OCI-LY1 (cell line): ENCODE results near the gene LTF.
A peak's percentile ranks its signal among the peaks of the same experiment; 100 is the strongest.

Experiments used
- H2AFZ ChIP-seq: fragments of 200-600 bp; sonication (generic), shearing (Covaris generic); 2 replicates; pipeline ENCODE4 v1.6.0; 2014; ENCODE audit warnings: antibody characterized with exemption, mild to moderate bottlenecking, low read length
- H3F3A ChIP-seq: fragments of 200-600 bp; sonication (generic), shearing (Covaris generic); 2 replicates; pipeline ENCODE4 v1.6.0; 2014; ENCODE audit warnings: mild to moderate bottlenecking, antibody characterized with exemption, low read length, moderate library complexity; ENCODE audit not compliant: insufficient read depth
- H3K27ac ChIP-seq: fragments of 200-600 bp; sonication (generic); 2 replicates; pipeline ENCODE4 v1.5.1; 2014; ENCODE audit warnings: low read length, mixed run types, mild to moderate bottlenecking, low read depth; ENCODE audit not compliant: poor library complexity, severe bottlenecking
- H3K27me3 ChIP-seq: fragments of 200-600 bp; sonication (generic); 2 replicates; pipeline ENCODE4 v1.6.0; 2014; ENCODE audit warnings: antibody characterized with exemption, mild to moderate bottlenecking, low read length, moderate library complexity; ENCODE audit not compliant: insufficient read depth
- H3K36me3 ChIP-seq: fragments of 200-600 bp; sonication (generic); 2 replicates; pipeline ENCODE4 v1.6.1; 2014; ENCODE audit warnings: mild to moderate bottlenecking, antibody characterized with exemption, low read length, moderate library complexity, mixed read lengths; ENCODE audit not compliant: insufficient read depth
- H3K4me1 ChIP-seq: fragments of 200-600 bp; sonication (generic); 2 replicates; pipeline ENCODE4 v1.5.1; 2014; ENCODE audit warnings: mild to moderate bottlenecking, low read length, moderate library complexity; ENCODE audit not compliant: insufficient read depth, severe bottlenecking
- H3K4me2 ChIP-seq: fragments of 200-600 bp; sonication (generic), shearing (Covaris generic); 2 replicates; pipeline ENCODE4 v1.6.1; 2014; ENCODE audit warnings: low read length
- H3K4me3 ChIP-seq: fragments of 200-600 bp; sonication (generic); 2 replicates; pipeline ENCODE4 v1.5.1; 2014; ENCODE audit warnings: low read length, low read depth, mild to moderate bottlenecking, mixed read lengths; ENCODE audit not compliant: poor library complexity, severe bottlenecking
- H3K79me2 ChIP-seq: fragments of 200-600 bp; shearing (Covaris generic); 2 replicates; pipeline ENCODE4 v1.6.1; 2016; ENCODE audit warnings: mixed run types, low read length, mixed read lengths; ENCODE audit not compliant: insufficient read depth
- H3K9ac ChIP-seq: fragments of 200-600 bp; sonication (generic), shearing (Covaris generic); 2 replicates; pipeline ENCODE4 v1.6.1; 2014; ENCODE audit warnings: mild to moderate bottlenecking, low read length, mixed read lengths
- H3K9me2 ChIP-seq: fragments of 200-600 bp; sonication (generic), shearing (Covaris generic); 2 replicates; pipeline ENCODE4 v1.6.1; 2014; ENCODE audit warnings: low read depth, mild to moderate bottlenecking, low read length, mixed read lengths
- H3K9me3 ChIP-seq: fragments of 200-600 bp; shearing (Covaris generic); 2 replicates; pipeline ENCODE4 v1.6.1; 2014; ENCODE audit warnings: low read length, mixed read lengths
- H4K20me1 ChIP-seq: fragments of 200-600 bp; sonication (generic), shearing (Covaris generic); 2 replicates; pipeline ENCODE4 v1.6.0; 2016; ENCODE audit warnings: mild to moderate bottlenecking, low read length; ENCODE audit not compliant: insufficient read depth
- EZH2 ChIP-seq: fragments of 200-600 bp; sonication (generic), shearing (Covaris generic); IDR thresholded peaks from 2 replicates; pipeline ENCODE4 v1.8.0; 2017; ENCODE audit warnings: borderline replicate concordance, mixed run types, mild to moderate bottlenecking, antibody characterized with exemption, low read length, moderate library complexity, mixed read lengths
- TF ChIP-seq, protein P1 (sequence below): fragments of 200-600 bp; sonication (generic), shearing (Covaris generic); IDR thresholded peaks from 2 replicates; pipeline ENCODE4 v1.5.1; 2017; ENCODE audit warnings: mild to moderate bottlenecking, antibody characterized with exemption, low read length, moderate library complexity, mixed read lengths

Gene LTF

GRCh38 chr3:46447228-46447985, 17.3 kb downstream of the LTF start:
- Histone ChIP-seq H3K4me2 (no peak overlapping the region), H3K4me3 (no peak overlapping the region), H3F3A (no peaks in the 10 kb centered on the region), H3K4me1 (no peaks in the 10 kb centered on the region), H3K27me3 (no peaks in the 10 kb centered on the region; the same call in 1 of the 2 replicates), H4K20me1 (no peaks in the 10 kb centered on the region), H3K9me2 (no peaks in the 10 kb centered on the region), H3K9me3 (no peaks in the 10 kb centered on the region), H3K27ac (no peak overlapping the region), H2AFZ (no peak overlapping the region), H3K79me2 (no peaks in the 10 kb centered on the region), H3K9ac (no peak overlapping the region), H3K36me3 (no peaks in the 10 kb centered on the region)
- TF ChIP-seq, protein P1, sequence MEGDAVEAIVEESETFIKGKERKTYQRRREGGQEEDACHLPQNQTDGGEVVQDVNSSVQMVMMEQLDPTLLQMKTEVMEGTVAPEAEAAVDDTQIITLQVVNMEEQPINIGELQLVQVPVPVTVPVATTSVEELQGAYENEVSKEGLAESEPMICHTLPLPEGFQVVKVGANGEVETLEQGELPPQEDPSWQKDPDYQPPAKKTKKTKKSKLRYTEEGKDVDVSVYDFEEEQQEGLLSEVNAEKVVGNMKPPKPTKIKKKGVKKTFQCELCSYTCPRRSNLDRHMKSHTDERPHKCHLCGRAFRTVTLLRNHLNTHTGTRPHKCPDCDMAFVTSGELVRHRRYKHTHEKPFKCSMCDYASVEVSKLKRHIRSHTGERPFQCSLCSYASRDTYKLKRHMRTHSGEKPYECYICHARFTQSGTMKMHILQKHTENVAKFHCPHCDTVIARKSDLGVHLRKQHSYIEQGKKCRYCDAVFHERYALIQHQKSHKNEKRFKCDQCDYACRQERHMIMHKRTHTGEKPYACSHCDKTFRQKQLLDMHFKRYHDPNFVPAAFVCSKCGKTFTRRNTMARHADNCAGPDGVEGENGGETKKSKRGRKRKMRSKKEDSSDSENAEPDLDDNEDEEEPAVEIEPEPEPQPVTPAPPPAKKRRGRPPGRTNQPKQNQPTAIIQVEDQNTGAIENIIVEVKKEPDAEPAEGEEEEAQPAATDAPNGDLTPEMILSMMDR, result no peak
- no peak for TF ChIP-seq EZH2

GRCh38 chr3:46442576-46443530, 21.9 kb downstream of the LTF start:
- H3K4me1 ChIP-seq, result no peaks in the 10 kb centered on the region
- no peaks in the 10 kb centered on the region for H3F3A ChIP-seq
- no peak overlapping the region for H3K27ac ChIP-seq
- H3K9me3 ChIP-seq, result no peaks in the 10 kb centered on the region
- no peak overlapping the region for H3K4me2 ChIP-seq
- no peaks in the 10 kb centered on the region for H4K20me1 ChIP-seq
- no peaks in the 10 kb centered on the region for H3K36me3 ChIP-seq
- no peak for TF ChIP-seq EZH2
- TF ChIP-seq, protein P1, result peak; percentile 62
- no peaks in the 10 kb centered on the region; the same call in 1 of the 2 replicates for H3K27me3 ChIP-seq
- H3K9ac ChIP-seq, result no peak overlapping the region
- H2AFZ ChIP-seq, result no peak overlapping the region
- H3K4me3 ChIP-seq, result no peak overlapping the region
- H3K9me2 ChIP-seq, result no peaks in the 10 kb centered on the region
- H3K79me2 ChIP-seq, result no peaks in the 10 kb centered on the region

DNA sequence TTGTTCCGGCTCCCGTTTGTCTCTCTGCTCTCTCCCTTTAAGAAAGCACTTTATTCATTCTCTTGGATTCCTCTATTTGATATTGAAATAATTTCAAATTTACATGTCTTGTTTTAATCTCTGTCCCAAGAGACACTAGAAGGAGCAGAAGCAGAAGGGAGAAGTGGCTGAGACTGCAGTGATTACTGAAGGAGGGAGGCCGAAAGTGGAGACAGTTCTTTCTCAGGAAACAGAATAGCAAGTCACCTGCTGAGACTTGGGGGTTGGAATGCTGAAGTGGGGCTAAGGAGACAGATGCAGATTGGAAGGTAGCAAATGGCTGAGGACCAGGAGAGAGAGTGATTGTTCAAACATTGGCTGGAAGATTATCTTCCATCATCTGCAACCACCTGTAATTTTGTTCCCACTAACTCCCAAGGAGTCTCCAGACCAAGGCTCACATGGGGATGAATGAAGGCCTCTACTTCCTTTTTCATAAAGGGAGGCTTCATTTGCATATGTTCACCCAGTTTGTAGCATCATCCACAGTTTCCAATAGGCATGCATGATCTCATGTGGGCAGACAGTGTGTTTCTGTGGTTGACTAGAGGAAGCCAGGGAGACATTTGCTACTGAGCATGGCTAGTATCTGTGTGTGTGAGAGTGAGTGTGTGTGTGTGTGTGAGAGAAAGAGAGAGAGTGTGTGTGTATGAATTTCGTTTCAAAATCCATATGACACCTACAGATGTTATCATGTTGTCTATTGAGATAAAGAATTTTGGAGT, 24.0 kb downstream of the LTF start:
- Histone ChIP-seq H3K4me1 (no peaks in the 10 kb centered on the region), H3K9me3 (no peaks in the 10 kb centered on the region), H3K27ac (no peak overlapping the region), H3K4me3 (no peak overlapping the region), H3K9ac (no peak overlapping the region), H3K79me2 (no peaks in the 10 kb centered on the region), H3K4me2 (no peak overlapping the region), H3K36me3 (no peaks in the 10 kb centered on the region), H3F3A (no peaks in the 10 kb centered on the region), H2AFZ (no peak overlapping the region), H4K20me1 (no peaks in the 10 kb centered on the region), H3K9me2 (no peaks in the 10 kb centered on the region), H3K27me3 (no peaks in the 10 kb centered on the region; the same call in 1 of the 2 replicates)
- TF ChIP-seq, protein P1, result no peak
- TF ChIP-seq EZH2, result no peak
